ENCODE measurements around the gene KIF26B.

DNA sequence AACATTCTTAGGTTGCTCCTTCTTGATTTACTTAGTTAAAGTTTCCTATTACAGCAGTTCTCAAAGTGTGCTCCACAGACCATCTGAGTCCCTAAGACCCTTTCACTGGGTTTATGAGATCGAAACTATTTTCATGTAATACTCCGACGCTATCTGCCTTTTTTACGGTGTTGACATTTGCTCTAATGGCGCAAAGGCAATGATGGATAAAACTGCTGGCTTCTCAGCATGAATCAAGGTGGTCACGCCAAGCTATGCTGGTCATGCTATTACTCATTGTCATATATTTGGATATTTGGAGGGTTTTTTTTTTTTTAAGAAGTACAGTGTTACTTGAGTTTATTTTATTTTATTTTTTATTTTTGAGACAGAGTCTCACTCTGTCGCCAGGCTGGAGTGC, 235.1 kb downstream of the KIF26B start:
- TF ChIP-seq, protein P1, sequence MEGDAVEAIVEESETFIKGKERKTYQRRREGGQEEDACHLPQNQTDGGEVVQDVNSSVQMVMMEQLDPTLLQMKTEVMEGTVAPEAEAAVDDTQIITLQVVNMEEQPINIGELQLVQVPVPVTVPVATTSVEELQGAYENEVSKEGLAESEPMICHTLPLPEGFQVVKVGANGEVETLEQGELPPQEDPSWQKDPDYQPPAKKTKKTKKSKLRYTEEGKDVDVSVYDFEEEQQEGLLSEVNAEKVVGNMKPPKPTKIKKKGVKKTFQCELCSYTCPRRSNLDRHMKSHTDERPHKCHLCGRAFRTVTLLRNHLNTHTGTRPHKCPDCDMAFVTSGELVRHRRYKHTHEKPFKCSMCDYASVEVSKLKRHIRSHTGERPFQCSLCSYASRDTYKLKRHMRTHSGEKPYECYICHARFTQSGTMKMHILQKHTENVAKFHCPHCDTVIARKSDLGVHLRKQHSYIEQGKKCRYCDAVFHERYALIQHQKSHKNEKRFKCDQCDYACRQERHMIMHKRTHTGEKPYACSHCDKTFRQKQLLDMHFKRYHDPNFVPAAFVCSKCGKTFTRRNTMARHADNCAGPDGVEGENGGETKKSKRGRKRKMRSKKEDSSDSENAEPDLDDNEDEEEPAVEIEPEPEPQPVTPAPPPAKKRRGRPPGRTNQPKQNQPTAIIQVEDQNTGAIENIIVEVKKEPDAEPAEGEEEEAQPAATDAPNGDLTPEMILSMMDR (IDR thresholded peaks at IDR 0.05; ENCODE audit: borderline replicate concordance, extremely low read depth, low read length, poor library complexity, severe bottlenecking): no peak
- no peak for TF ChIP-seq EZH2 (IDR thresholded peaks at IDR 0.05; ENCODE audit: borderline replicate concordance, low read depth, low read length, severe bottlenecking)

All from DND-41 (cell line).